Measurements from ENCODE around the gene ACTN1. TPM values are rescaled to one million over a fixed set of nuclear protein-coding genes. Genes with fewer than 3 reads are reported as not detected.
"Not testable (repeated sequence)": the region's sequence is repeated elsewhere in the genome, so short reads cannot be mapped to it uniquely, and the experiment has no call there.

Gene ACTN1
- total RNA-seq, 1 experiment from 2014 or later = 212 TPM

GRCh38 chr14:68974759-68975347, 4.2 kb downstream of the ACTN1 start:
- TF ChIP-seq, protein P1, sequence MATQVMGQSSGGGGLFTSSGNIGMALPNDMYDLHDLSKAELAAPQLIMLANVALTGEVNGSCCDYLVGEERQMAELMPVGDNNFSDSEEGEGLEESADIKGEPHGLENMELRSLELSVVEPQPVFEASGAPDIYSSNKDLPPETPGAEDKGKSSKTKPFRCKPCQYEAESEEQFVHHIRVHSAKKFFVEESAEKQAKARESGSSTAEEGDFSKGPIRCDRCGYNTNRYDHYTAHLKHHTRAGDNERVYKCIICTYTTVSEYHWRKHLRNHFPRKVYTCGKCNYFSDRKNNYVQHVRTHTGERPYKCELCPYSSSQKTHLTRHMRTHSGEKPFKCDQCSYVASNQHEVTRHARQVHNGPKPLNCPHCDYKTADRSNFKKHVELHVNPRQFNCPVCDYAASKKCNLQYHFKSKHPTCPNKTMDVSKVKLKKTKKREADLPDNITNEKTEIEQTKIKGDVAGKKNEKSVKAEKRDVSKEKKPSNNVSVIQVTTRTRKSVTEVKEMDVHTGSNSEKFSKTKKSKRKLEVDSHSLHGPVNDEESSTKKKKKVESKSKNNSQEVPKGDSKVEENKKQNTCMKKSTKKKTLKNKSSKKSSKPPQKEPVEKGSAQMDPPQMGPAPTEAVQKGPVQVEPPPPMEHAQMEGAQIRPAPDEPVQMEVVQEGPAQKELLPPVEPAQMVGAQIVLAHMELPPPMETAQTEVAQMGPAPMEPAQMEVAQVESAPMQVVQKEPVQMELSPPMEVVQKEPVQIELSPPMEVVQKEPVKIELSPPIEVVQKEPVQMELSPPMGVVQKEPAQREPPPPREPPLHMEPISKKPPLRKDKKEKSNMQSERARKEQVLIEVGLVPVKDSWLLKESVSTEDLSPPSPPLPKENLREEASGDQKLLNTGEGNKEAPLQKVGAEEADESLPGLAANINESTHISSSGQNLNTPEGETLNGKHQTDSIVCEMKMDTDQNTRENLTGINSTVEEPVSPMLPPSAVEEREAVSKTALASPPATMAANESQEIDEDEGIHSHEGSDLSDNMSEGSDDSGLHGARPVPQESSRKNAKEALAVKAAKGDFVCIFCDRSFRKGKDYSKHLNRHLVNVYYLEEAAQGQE (IDR thresholded peaks at IDR 0.05; ENCODE audit: insufficient read depth in 1 of 2, low read depth in 2 of 2, low read length in 1 of 2) = no peak
- TF ChIP-seq TCF7L2 (IDR thresholded peaks at IDR 0.05; ENCODE audit: low read depth, low read length) (no peak), SIN3A (IDR thresholded peaks at IDR 0.05; ENCODE audit: borderline replicate concordance, insufficient read depth, low read depth, low read length) (no peak), POLR2AphosphoS5 (IDR thresholded peaks at IDR 0.05; ENCODE audit: low read depth, low read length) (no peak)
- TF ChIP-seq, protein P2, sequence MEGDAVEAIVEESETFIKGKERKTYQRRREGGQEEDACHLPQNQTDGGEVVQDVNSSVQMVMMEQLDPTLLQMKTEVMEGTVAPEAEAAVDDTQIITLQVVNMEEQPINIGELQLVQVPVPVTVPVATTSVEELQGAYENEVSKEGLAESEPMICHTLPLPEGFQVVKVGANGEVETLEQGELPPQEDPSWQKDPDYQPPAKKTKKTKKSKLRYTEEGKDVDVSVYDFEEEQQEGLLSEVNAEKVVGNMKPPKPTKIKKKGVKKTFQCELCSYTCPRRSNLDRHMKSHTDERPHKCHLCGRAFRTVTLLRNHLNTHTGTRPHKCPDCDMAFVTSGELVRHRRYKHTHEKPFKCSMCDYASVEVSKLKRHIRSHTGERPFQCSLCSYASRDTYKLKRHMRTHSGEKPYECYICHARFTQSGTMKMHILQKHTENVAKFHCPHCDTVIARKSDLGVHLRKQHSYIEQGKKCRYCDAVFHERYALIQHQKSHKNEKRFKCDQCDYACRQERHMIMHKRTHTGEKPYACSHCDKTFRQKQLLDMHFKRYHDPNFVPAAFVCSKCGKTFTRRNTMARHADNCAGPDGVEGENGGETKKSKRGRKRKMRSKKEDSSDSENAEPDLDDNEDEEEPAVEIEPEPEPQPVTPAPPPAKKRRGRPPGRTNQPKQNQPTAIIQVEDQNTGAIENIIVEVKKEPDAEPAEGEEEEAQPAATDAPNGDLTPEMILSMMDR (IDR thresholded peaks at IDR 0.05) = no peak
- CTCF ChIA-PET = no interaction called here
- no peaks in the 10 kb centered on the region for H3K9me3 ChIP-seq (ENCODE audit: control insufficient read depth, insufficient read depth, low read depth, low read length)
- POLR2A ChIA-PET = no interaction called here
- no peak overlapping the region for H3K4me3 ChIP-seq (ENCODE audit: low read depth in 2 of 2, low read length in 2 of 2)
- 0 out of 2 replicates have a peak overlapping the region, but pooled peaks have one; percentile 90 for H3K27ac ChIP-seq (ENCODE audit: low read length)
- H3K36me3 ChIP-seq (ENCODE audit: control insufficient read depth, insufficient read depth, low read length) = peaks cover 13% of the 10 kb centered on the region
- BruUV-seq (replicated peaks) = no TSS peak
- H3K27me3 ChIP-seq (ENCODE audit: control insufficient read depth, insufficient read depth, low read length) = no peaks in the 10 kb centered on the region
- peaks cover 29% of the 10 kb centered on the region for H3K4me1 ChIP-seq (ENCODE audit: control insufficient read depth, insufficient read depth, low read length)
- in situ Hi-C loops (cut with HindIII; ENCODE audit: low pct_unique_long_range_greater_than_20kb, low sequenced_read_pairs) = no loop called here
- intact Hi-C loops (cut with micrococcal nuclease; ENCODE audit: unreplicated experiment) = no loop called here
- DNase-seq (ENCODE audit: low read depth, low spot score) (no peak), ATAC-seq (no peak)

GRCh38 chr14:68973639-68974038, 5.5 kb downstream of the ACTN1 start:
- H3K27me3 ChIP-seq (ENCODE audit: control insufficient read depth, insufficient read depth, low read length) = no peaks in the 10 kb centered on the region
- intact Hi-C loops (cut with micrococcal nuclease; ENCODE audit: unreplicated experiment) = no loop called here
- no peak for ATAC-seq
- H3K9me3 ChIP-seq (ENCODE audit: control insufficient read depth, insufficient read depth, low read depth, low read length) = no peaks in the 10 kb centered on the region
- BruUV-seq (replicated peaks) = no TSS peak
- TF ChIP-seq TCF7L2 (IDR thresholded peaks at IDR 0.05; ENCODE audit: low read depth, low read length) (no peak), SIN3A (IDR thresholded peaks at IDR 0.05; ENCODE audit: borderline replicate concordance, insufficient read depth, low read depth, low read length) (no peak), POLR2AphosphoS5 (IDR thresholded peaks at IDR 0.05; ENCODE audit: low read depth, low read length) (no peak)
- TF ChIP-seq, protein P1 (IDR thresholded peaks at IDR 0.05; ENCODE audit: insufficient read depth in 1 of 2, low read depth in 2 of 2, low read length in 1 of 2) = no peak
- TF ChIP-seq, protein P2 (IDR thresholded peaks at IDR 0.05) = no peak
- no peak overlapping the region for H3K27ac ChIP-seq (ENCODE audit: low read length)
- H3K4me1 ChIP-seq (ENCODE audit: control insufficient read depth, insufficient read depth, low read length) = peaks cover 41% of the 10 kb centered on the region
- H3K4me3 ChIP-seq (ENCODE audit: low read depth in 2 of 2, low read length in 2 of 2) = no peak overlapping the region
- CTCF ChIA-PET = no interaction called here
- POLR2A ChIA-PET = interaction anchor here (0.7 kb wide), 1 partner anchor 22 kb away, joined by 3 read pairs; no protein-coding TSS in a partner anchor
- in situ Hi-C loops (cut with HindIII; ENCODE audit: low pct_unique_long_range_greater_than_20kb, low sequenced_read_pairs) = no loop called here
- peaks cover 13% of the 10 kb centered on the region for H3K36me3 ChIP-seq (ENCODE audit: control insufficient read depth, insufficient read depth, low read length)
- no peak for DNase-seq (ENCODE audit: low read depth, low spot score)

- BruUV-seq (replicated peaks); in situ Hi-C loops (cut with HindIII; ENCODE audit: low pct_unique_long_range_greater_than_20kb, low sequenced_read_pairs); intact Hi-C loops (cut with micrococcal nuclease; ENCODE audit: unreplicated experiment); H3K4me3 ChIP-seq (ENCODE audit: low read depth in 2 of 2, low read length in 2 of 2); H3K9me3 ChIP-seq (ENCODE audit: control insufficient read depth, insufficient read depth, low read depth, low read length); DNase-seq (ENCODE audit: low read depth, low spot score); ATAC-seq; H3K27ac ChIP-seq (ENCODE audit: low read length); CTCF ChIA-PET; H3K27me3 ChIP-seq (ENCODE audit: control insufficient read depth, insufficient read depth, low read length): not testable (repeated sequence)
- Histone ChIP-seq H3K4me1 (ENCODE audit: control insufficient read depth, insufficient read depth, low read length) (peaks cover 43% of the 10 kb centered on the region), H3K36me3 (ENCODE audit: control insufficient read depth, insufficient read depth, low read length) (peaks cover 13% of the 10 kb centered on the region)
- POLR2A ChIA-PET = interaction anchor here (0.5 kb wide), 1 partner anchor 105 kb away, joined by 5 read pairs; no protein-coding TSS in a partner anchor
Measured at GRCh38 chr14:68973219-68973565, 5.9 kb downstream of the ACTN1 start.
